NB4 (cell line): ENCODE results near the gene LRRC10B.

Source experiments
- DNase-seq: peaks from one replicate; pipeline ENCODE4 v3.0.0; 2010; ENCODE audit warnings: low read depth
- H3K4me3 ChIP-seq: one replicate; pipeline ENCODE4 v1.5.1; 2011; ENCODE audit warnings: mild to moderate bottlenecking, low read depth, low read length, moderate library complexity
- CTCF ChIP-seq: IDR thresholded peaks from one replicate; pipeline ENCODE4 v1.5.1; 2012; ENCODE audit warnings: low read depth, low read length
- MYC ChIP-seq: IDR thresholded peaks from 2 replicates; pipeline ENCODE4 v1.6.1; 2011; ENCODE audit warnings: low read depth, low read length
- POLR2A ChIP-seq: IDR thresholded peaks from 2 replicates; pipeline ENCODE4 v1.6.1; 2011; ENCODE audit warnings: mild to moderate bottlenecking; ENCODE audit not compliant: insufficient read length; ENCODE audit errors: extremely low read depth
- TF ChIP-seq, protein P1 (sequence below): IDR thresholded peaks from 2 replicates; pipeline ENCODE4 v1.6.1; 2011; ENCODE audit warnings: low read depth, low read length

LRRC10B gene

GRCh38 chr11:61524446-61524845 is 15.9 kb downstream of the LRRC10B start:
- H3K4me3 ChIP-seq: no peak overlapping the region
- TF ChIP-seq CTCF (no peak), MYC (no peak), POLR2A (no peak)
- TF ChIP-seq, protein P1, sequence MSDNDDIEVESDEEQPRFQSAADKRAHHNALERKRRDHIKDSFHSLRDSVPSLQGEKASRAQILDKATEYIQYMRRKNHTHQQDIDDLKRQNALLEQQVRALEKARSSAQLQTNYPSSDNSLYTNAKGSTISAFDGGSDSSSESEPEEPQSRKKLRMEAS: no peak
- DNase-seq: no peak

- no peak overlapping the region for H3K4me3 ChIP-seq
- no peak for DNase-seq
- TF ChIP-seq, protein P1: no peak
- TF ChIP-seq CTCF (no peak), MYC (no peak), POLR2A (no peak)
Observed at GRCh38 chr11:61524963-61525587, 16.5 kb downstream of the LRRC10B start.

GRCh38 chr11:61526229-61526628 is 17.7 kb downstream of the LRRC10B start:
- TF ChIP-seq MYC (no peak), CTCF (no peak), POLR2A (no peak)
- TF ChIP-seq, protein P1: no peak
- H3K4me3 ChIP-seq: no peak overlapping the region
- no peak for DNase-seq

GRCh38 chr11:61526956-61527731 is 18.6 kb downstream of the LRRC10B start:
- no peak for DNase-seq
- H3K4me3 ChIP-seq: no peak overlapping the region
- no peak for TF ChIP-seq CTCF
- no peak for TF ChIP-seq POLR2A
- TF ChIP-seq MYC: no peak
- TF ChIP-seq, protein P1: no peak

DNA sequence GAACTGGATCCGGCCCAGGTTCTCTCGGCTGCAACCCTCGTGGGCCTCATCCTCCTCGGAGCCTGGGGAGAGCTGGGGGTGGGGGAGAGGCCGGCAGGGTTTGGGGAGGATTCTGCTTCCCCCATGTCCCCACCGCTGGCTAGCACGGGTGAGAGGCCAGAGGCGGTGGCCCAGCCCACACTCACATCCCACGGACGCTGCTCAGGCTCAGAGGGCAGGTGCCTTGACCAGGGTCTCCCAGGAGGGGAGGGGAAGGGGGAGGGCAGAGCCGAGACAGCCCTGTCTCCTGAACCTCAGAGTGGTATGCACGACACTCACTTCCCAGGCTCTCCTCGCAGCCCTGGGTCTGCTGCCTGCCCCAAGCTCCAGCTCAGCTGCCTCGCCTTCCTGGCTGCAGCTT is 19.6 kb downstream of the LRRC10B start:
- no peak for TF ChIP-seq CTCF
- TF ChIP-seq, protein P1: no peak
- DNase-seq: no peak
- H3K4me3 ChIP-seq: no peak overlapping the region
